Measurements from ENCODE around the gene CFAP61. TPM values are rescaled to one million over a fixed set of nuclear protein-coding genes. Genes with fewer than 3 reads are reported as not detected.

The CFAP61 gene
- total and polyA plus RNA-seq, 2 experiments from 2014 or later = 0.21 TPM; not detected in 1

DNA sequence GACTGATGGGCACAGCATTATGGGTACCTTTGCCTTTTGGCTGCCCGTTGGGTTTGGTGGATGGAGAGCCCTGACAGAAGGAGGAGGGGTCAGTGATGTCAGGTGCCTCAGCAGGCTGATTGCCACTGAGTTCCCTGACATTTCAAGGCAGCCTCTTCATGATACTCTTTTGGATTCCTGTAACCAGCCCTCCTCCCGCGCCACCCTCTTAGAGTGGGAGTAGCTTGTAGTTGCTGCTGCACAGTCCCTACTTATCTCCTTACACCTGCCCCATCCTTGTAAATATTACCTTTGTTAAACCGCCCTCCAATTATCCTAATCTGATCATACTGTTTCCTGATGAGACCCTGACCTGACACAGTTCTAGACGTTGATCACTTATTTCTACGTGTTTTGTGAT, 140.0 kb downstream of the CFAP61 start:
- Histone ChIP-seq H4K20me1 (replicated peaks; ENCODE audit: insufficient read depth) (no peaks in the 10 kb centered on the region), H3K4me2 (no peak overlapping the region), H3K27me3 (ENCODE audit: insufficient read depth) (no peaks in the 10 kb centered on the region), H3K4me3 (no peak overlapping the region), H3K4me1 (ENCODE audit: insufficient read depth) (no peaks in the 10 kb centered on the region), H3F3A (replicated peaks; ENCODE audit: low read depth) (no peaks in the 10 kb centered on the region), H3K9me2 (ENCODE audit: insufficient read depth) (no peaks in the 10 kb centered on the region), H3K36me3 (ENCODE audit: insufficient read depth) (no peaks in the 10 kb centered on the region), H3K27ac (ENCODE audit: low read depth) (no peak overlapping the region), H2AFZ (no peak overlapping the region), H3K79me2 (replicated peaks; ENCODE audit: insufficient read depth) (no peaks in the 10 kb centered on the region)
- Mint-ChIP-seq H3K27me3 (ENCODE audit: insufficient read depth, low read depth, poor library complexity) (no peaks in the 10 kb centered on the region), H3K4me1 (no peaks in the 10 kb centered on the region), H3K36me3 (ENCODE audit: low read depth) (no peaks in the 10 kb centered on the region), H3K4me3 (no peak overlapping the region), H3K27ac (no peak overlapping the region), H3K9me3 (no peaks in the 10 kb centered on the region)
- ATAC-seq = no peak
- TF ChIP-seq JUNB (IDR thresholded peaks at IDR 0.05; ENCODE audit: unreplicated experiment) = no peak
- TF ChIP-seq, protein P1, sequence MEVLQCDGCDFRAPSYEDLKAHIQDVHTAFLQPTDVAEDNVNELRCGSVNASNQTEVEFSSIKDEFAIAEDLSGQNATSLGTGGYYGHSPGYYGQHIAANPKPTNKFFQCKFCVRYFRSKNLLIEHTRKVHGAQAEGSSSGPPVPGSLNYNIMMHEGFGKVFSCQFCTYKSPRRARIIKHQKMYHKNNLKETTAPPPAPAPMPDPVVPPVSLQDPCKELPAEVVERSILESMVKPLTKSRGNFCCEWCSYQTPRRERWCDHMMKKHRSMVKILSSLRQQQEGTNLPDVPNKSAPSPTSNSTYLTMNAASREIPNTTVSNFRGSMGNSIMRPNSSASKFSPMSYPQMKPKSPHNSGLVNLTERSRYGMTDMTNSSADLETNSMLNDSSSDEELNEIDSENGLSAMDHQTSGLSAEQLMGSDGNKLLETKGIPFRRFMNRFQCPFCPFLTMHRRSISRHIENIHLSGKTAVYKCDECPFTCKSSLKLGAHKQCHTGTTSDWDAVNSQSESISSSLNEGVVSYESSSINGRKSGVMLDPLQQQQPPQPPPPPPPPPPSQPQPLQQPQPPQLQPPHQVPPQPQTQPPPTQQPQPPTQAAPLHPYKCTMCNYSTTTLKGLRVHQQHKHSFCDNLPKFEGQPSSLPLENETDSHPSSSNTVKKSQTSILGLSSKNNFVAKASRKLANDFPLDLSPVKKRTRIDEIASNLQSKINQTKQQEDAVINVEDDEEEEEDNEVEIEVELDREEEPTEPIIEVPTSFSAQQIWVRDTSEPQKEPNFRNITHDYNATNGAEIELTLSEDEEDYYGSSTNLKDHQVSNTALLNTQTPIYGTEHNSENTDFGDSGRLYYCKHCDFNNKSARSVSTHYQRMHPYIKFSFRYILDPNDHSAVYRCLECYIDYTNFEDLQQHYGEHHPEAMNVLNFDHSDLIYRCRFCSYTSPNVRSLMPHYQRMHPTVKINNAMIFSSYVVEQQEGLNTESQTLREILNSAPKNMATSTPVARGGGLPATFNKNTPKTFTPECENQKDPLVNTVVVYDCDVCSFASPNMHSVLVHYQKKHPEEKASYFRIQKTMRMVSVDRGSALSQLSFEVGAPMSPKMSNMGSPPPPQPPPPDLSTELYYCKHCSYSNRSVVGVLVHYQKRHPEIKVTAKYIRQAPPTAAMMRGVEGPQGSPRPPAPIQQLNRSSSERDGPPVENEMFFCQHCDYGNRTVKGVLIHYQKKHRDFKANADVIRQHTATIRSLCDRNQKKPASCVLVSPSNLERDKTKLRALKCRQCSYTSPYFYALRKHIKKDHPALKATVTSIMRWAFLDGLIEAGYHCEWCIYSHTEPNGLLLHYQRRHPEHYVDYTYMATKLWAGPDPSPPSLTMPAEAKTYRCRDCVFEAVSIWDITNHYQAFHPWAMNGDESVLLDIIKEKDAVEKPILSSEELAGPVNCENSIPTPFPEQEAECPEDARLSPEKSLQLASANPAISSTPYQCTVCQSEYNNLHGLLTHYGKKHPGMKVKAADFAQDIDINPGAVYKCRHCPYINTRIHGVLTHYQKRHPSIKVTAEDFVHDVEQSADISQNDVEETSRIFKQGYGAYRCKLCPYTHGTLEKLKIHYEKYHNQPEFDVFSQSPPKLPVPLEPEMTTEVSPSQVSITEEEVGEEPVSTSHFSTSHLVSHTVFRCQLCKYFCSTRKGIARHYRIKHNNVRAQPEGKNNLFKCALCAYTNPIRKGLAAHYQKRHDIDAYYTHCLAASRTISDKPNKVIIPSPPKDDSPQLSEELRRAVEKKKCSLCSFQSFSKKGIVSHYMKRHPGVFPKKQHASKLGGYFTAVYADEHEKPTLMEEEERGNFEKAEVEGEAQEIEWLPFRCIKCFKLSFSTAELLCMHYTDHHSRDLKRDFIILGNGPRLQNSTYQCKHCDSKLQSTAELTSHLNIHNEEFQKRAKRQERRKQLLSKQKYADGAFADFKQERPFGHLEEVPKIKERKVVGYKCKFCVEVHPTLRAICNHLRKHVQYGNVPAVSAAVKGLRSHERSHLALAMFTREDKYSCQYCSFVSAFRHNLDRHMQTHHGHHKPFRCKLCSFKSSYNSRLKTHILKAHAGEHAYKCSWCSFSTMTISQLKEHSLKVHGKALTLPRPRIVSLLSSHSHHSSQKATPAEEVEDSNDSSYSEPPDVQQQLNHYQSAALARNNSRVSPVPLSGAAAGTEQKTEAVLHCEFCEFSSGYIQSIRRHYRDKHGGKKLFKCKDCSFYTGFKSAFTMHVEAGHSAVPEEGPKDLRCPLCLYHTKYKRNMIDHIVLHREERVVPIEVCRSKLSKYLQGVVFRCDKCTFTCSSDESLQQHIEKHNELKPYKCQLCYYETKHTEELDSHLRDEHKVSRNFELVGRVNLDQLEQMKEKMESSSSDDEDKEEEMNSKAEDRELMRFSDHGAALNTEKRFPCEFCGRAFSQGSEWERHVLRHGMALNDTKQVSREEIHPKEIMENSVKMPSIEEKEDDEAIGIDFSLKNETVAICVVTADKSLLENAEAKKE (CRISPR knock-in tag; IDR thresholded peaks at IDR 0.05) = no peak
- TF ChIP-seq CREB1 (CRISPR knock-in tag; IDR thresholded peaks at IDR 0.05; ENCODE audit: low read depth) = no peak
- no peak for DNase-seq (ENCODE audit: low spot score)

DNA sequence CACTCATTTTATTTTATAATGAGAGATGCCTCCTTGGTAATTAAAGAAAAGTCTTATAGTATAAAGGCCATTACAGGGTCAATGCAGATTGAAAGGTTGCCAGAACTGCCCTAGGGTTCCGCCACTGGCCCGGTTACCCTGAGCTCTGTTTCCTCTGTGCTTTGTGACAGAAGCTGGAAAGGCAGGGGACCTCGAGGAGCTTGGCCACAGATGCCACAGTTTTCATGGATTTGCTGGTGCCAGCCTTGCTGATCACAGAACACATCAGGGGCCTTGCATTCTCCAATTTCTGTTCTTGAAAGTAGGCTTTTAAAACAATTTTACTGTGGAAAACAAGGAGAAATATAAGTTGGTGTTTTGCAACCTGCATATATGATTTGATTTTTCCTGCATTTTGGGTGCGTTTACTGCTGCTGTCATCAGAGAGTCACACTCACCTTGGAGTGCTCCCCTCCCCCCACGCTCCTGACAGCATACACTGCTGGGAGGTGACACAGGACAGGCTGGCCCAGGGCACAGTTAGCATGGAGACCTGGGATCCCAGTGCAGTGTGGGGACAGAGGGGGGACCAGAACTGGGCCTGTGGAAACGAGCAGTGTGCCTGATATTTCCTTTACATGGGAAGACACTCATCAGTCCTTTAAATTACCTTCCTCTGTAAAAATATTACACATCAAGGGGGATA, 142.8 kb downstream of the CFAP61 start:
- H3K9me3 Mint-ChIP-seq = no peaks in the 10 kb centered on the region
- Histone ChIP-seq H3K4me3 (no peak overlapping the region), H3K36me3 (ENCODE audit: insufficient read depth) (no peaks in the 10 kb centered on the region), H3K9me2 (ENCODE audit: insufficient read depth) (no peaks in the 10 kb centered on the region), H3F3A (replicated peaks; ENCODE audit: low read depth) (no peaks in the 10 kb centered on the region), H3K4me2 (no peak overlapping the region), H3K27me3 (ENCODE audit: insufficient read depth) (no peaks in the 10 kb centered on the region), H4K20me1 (replicated peaks; ENCODE audit: insufficient read depth) (no peaks in the 10 kb centered on the region), H3K27ac (ENCODE audit: low read depth) (no peak overlapping the region), H2AFZ (no peak overlapping the region; the same call in 1 of the 2 replicates), H3K4me1 (ENCODE audit: insufficient read depth) (peaks cover 3% of the 10 kb centered on the region), H3K79me2 (replicated peaks; ENCODE audit: insufficient read depth) (no peaks in the 10 kb centered on the region)
- no peaks in the 10 kb centered on the region for H3K27me3 Mint-ChIP-seq (ENCODE audit: insufficient read depth, low read depth, poor library complexity)
- H3K4me1 Mint-ChIP-seq = peaks cover 5% of the 10 kb centered on the region
- H3K27ac Mint-ChIP-seq = no peak overlapping the region
- no peak overlapping the region for H3K4me3 Mint-ChIP-seq
- ATAC-seq = no peak
- DNase-seq (ENCODE audit: low spot score) = no peak
- no peaks in the 10 kb centered on the region for H3K36me3 Mint-ChIP-seq (ENCODE audit: low read depth)
- TF ChIP-seq, protein P2, sequence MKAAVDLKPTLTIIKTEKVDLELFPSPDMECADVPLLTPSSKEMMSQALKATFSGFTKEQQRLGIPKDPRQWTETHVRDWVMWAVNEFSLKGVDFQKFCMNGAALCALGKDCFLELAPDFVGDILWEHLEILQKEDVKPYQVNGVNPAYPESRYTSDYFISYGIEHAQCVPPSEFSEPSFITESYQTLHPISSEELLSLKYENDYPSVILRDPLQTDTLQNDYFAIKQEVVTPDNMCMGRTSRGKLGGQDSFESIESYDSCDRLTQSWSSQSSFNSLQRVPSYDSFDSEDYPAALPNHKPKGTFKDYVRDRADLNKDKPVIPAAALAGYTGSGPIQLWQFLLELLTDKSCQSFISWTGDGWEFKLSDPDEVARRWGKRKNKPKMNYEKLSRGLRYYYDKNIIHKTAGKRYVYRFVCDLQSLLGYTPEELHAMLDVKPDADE (IDR thresholded peaks at IDR 0.05) = no peak
- TF ChIP-seq NANOG (IDR thresholded peaks at IDR 0.05; ENCODE audit: borderline replicate concordance) (no peak), ZNF114 (CRISPR knock-in tag; IDR thresholded peaks at IDR 0.05) (no peak), ZNF331 (CRISPR knock-in tag; IDR thresholded peaks at IDR 0.05; ENCODE audit: low read depth) (no peak), CREB1 (CRISPR knock-in tag; IDR thresholded peaks at IDR 0.05; ENCODE audit: low read depth) (no peak), EZH2phosphoT487 (IDR thresholded peaks at IDR 0.05; ENCODE audit: unreplicated experiment) (no peak)
- TF ChIP-seq, protein P3, sequence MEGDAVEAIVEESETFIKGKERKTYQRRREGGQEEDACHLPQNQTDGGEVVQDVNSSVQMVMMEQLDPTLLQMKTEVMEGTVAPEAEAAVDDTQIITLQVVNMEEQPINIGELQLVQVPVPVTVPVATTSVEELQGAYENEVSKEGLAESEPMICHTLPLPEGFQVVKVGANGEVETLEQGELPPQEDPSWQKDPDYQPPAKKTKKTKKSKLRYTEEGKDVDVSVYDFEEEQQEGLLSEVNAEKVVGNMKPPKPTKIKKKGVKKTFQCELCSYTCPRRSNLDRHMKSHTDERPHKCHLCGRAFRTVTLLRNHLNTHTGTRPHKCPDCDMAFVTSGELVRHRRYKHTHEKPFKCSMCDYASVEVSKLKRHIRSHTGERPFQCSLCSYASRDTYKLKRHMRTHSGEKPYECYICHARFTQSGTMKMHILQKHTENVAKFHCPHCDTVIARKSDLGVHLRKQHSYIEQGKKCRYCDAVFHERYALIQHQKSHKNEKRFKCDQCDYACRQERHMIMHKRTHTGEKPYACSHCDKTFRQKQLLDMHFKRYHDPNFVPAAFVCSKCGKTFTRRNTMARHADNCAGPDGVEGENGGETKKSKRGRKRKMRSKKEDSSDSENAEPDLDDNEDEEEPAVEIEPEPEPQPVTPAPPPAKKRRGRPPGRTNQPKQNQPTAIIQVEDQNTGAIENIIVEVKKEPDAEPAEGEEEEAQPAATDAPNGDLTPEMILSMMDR (conservative IDR thresholded peaks at IDR 0.05; ENCODE audit: low read depth in 2 of 2) = no peak

Measured in GM23338 (cell line).